Brain microvascular endothelial cell (primary cell): Measurements from ENCODE around the gene MARCHF5.
"Not testable (repeated sequence)": the region's sequence is repeated elsewhere in the genome, so short reads cannot be mapped to it uniquely, and the experiment has no call there.

Experiments
- DNase-seq: peaks from one replicate; pipeline ENCODE4 v3.0.0-alpha.2; 2020
- H3K27ac ChIP-seq: fragments of 250-450 bp; sonication (Bioruptor Pico); 2 replicates; pipeline ENCODE4 v1.5.1; 2020; ENCODE audit warnings: mild to moderate bottlenecking, moderate library complexity
- H3K27me3 ChIP-seq: fragments of 250-450 bp; sonication (Bioruptor Pico); replicated peaks from 2 replicates; pipeline ENCODE4 v1.5.1; 2020; ENCODE audit warnings: mild to moderate bottlenecking
- H3K36me3 ChIP-seq: fragments of 250-450 bp; sonication (Bioruptor Pico); replicated peaks from 2 replicates; pipeline ENCODE4 v1.5.1; 2020; ENCODE audit warnings: mild to moderate bottlenecking
- H3K4me3 ChIP-seq: 2 replicates; pipeline ENCODE4 v1.5.1; 2011; ENCODE audit warnings: low read depth, mild to moderate bottlenecking, control low read depth, low read length, moderate library complexity
- in situ Hi-C: cut with HindIII; loops from 2 replicates; pipeline ENCODE4 v1.10.0; 2017; ENCODE audit warnings: low sequenced_read_pairs, low pct_ligation_motif_present
- TF ChIP-seq, protein P1 (sequence below): IDR thresholded peaks from 2 replicates; pipeline ENCODE4 v1.5.1; 2011; ENCODE audit warnings: low read depth, mild to moderate bottlenecking, moderate library complexity, low read length, control low read depth, inconsistent platforms; ENCODE audit errors: missing control alignments

Gene MARCHF5

DNA sequence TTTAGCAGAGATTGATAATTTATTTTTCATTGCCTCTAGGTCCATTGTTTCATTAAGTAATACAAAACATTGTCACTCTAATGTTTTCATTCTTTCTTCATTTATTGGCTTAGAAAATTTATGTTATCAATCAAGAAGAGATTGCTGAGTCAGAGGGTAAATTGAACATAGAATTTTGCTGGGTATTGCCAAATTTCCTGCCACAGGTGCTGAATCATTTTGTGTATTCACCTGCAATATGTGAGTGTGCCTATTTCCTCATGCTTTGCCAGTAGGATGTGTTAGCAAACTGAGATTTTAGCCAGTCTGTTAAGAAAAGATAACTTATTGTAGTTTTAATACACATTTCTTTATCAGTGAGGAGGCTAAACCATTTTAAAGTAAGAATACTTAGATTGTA lies 38.0 kb downstream of the MARCHF5 start:
- H3K36me3 ChIP-seq: no peaks in the 10 kb centered on the region
- no peak overlapping the region for H3K4me3 ChIP-seq
- in situ Hi-C loops: no loop called here
- no peaks in the 10 kb centered on the region for H3K27me3 ChIP-seq
- no peak overlapping the region for H3K27ac ChIP-seq
- TF ChIP-seq, protein P1, sequence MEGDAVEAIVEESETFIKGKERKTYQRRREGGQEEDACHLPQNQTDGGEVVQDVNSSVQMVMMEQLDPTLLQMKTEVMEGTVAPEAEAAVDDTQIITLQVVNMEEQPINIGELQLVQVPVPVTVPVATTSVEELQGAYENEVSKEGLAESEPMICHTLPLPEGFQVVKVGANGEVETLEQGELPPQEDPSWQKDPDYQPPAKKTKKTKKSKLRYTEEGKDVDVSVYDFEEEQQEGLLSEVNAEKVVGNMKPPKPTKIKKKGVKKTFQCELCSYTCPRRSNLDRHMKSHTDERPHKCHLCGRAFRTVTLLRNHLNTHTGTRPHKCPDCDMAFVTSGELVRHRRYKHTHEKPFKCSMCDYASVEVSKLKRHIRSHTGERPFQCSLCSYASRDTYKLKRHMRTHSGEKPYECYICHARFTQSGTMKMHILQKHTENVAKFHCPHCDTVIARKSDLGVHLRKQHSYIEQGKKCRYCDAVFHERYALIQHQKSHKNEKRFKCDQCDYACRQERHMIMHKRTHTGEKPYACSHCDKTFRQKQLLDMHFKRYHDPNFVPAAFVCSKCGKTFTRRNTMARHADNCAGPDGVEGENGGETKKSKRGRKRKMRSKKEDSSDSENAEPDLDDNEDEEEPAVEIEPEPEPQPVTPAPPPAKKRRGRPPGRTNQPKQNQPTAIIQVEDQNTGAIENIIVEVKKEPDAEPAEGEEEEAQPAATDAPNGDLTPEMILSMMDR: no peak
- DNase-seq: no peak

- in situ Hi-C loops, H3K27me3 ChIP-seq: not testable (repeated sequence)
Observed at GRCh38 chr10:92329927-92330326, 39.0 kb downstream of the MARCHF5 start.

GRCh38 chr10:92342796-92343195 lies 51.8 kb downstream of the MARCHF5 start:
- Histone ChIP-seq H3K36me3 (peaks cover 9% of the 10 kb centered on the region), H3K4me3 (no peak overlapping the region), H3K27ac (no peak overlapping the region), H3K27me3 (no peaks in the 10 kb centered on the region)
- in situ Hi-C loops: no loop called here
- DNase-seq: no peak
- TF ChIP-seq, protein P1: no peak

More at GRCh38 chr10:92329927-92330326, 39.0 kb downstream of the MARCHF5 start:
- not testable (repeated sequence) for H3K36me3 ChIP-seq, H3K4me3 ChIP-seq, DNase-seq, H3K27ac ChIP-seq

DNA sequence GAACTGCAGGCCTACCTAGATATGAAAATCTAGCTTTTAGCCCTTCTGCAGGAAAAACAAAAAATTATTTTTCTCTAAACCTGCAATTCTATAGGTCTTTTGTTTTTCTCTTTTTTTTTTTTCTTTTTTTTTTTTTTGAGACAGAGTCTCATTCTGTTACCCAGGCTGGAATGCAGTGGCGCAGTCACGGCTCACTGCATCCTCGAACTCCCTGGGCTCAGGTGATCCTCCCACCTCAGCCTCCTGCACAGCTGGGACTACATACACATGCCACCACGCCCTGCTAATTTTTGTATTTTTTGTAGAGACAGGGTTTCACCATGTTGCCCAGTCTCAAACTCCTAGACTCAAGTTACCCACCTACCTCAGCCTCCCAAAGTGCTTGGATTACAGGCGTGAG lies 54.6 kb downstream of the MARCHF5 start:
- DNase-seq, in situ Hi-C loops, H3K27ac ChIP-seq, H3K27me3 ChIP-seq, H3K4me3 ChIP-seq: not testable (repeated sequence)
- H3K36me3 ChIP-seq: peaks cover 17% of the 10 kb centered on the region

- H3K27ac ChIP-seq, H3K27me3 ChIP-seq, in situ Hi-C loops, H3K4me3 ChIP-seq, DNase-seq: not testable (repeated sequence)
- H3K36me3 ChIP-seq: peaks cover 22% of the 10 kb centered on the region
Observed at GRCh38 chr10:92347035-92347676, 56.2 kb downstream of the MARCHF5 start.

- TF ChIP-seq, protein P1: no peak
Observed at GRCh38 chr10:92350411-92350810, 59.4 kb downstream of the MARCHF5 start.

DNA sequence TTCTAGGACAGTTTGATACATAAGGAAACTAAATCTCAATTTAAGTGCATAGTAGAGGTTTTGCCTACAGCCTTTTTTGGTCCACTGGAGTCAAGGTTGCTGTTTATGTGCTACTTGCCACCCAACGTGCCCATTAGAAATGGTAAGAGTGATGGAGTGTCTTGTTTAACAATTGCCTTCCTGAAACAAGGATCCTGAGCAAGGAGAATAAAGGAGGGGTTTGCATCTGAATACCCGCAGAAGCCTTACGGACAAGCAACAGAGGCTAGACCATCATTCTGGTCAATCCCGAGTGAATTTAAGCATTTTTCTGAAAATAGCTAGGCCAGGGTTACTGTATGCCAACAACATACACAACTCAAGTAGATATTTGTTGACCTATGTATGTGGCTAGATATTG lies 63.6 kb downstream of the MARCHF5 start:
- in situ Hi-C loops: no loop called here
- H3K36me3 ChIP-seq: peaks cover 11% of the 10 kb centered on the region
- H3K27me3 ChIP-seq: no peaks in the 10 kb centered on the region
- no peak overlapping the region for H3K4me3 ChIP-seq
- DNase-seq: no peak
- TF ChIP-seq, protein P1: no peak
- H3K27ac ChIP-seq: no peak overlapping the region

More at GRCh38 chr10:92350411-92350810, 59.4 kb downstream of the MARCHF5 start:
- in situ Hi-C loops: no loop called here
- no peak for DNase-seq
- H3K27me3 ChIP-seq: no peaks in the 10 kb centered on the region
- H3K36me3 ChIP-seq: peaks cover 13% of the 10 kb centered on the region
- no peak overlapping the region for H3K4me3 ChIP-seq
- no peak overlapping the region for H3K27ac ChIP-seq
